ENCODE measurements around the gene NLGN4X.

Gene NLGN4X

GRCh38 chrX:6228720-6229119, at the start of gene NLGN4X:
NLGN4X (minus strand) TSS chrX:6228867; CDS start chrX:6151466, 77,401 bp downstream.
- no peak for DNase-seq (ENCODE audit: low spot score)

GRCh38 chrX:6266041-6266440, 37.4 kb upstream of the NLGN4X start:
- DNase-seq (ENCODE audit: low spot score) = peak; percentile 10

GRCh38 chrX:6262959-6263358, 34.3 kb upstream of the NLGN4X start:
- DNase-seq (ENCODE audit: low spot score) = no peak

DNA sequence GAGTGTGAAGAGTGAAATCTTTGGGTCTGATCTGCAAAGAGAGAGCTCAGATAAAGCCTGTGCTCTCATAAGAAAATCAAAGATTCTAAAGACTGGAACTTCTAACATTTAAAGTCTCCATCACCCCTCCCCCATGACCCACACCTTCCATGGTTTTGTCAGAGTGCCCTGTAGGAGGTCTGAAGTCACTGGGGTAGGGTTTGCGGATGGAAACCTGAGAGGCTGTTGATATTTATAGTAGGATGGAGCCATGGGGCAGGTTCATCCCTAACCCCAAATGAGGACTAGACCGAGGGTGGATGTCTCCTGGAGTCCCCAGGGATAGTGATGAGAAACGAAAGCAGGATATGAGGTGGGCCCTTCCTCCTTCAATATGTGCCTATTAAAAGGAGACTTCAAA, 28.4 kb upstream of the NLGN4X start:
- DNase-seq (ENCODE audit: low spot score) = no peak

DNA sequence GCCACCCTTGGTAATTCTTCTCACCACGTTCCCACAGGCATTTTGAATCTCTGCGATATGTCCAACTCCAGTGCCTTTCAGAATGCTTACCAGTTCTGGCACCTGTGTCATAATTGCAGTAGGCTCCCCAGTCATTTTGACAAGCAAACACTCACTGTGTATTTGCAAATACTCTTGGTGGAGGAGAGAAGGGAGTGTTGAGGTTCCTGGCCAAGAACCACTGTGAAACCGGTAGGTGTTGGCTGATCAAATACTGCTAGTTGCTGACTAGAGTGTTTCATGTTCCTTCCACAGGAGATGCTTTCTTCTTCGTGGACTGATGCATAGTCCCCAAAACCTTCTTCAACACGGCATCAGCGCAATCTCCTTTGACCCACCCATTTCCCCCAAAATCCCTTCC, 16.0 kb upstream of the NLGN4X start:
- no peak for DNase-seq (ENCODE audit: low spot score)

DNA sequence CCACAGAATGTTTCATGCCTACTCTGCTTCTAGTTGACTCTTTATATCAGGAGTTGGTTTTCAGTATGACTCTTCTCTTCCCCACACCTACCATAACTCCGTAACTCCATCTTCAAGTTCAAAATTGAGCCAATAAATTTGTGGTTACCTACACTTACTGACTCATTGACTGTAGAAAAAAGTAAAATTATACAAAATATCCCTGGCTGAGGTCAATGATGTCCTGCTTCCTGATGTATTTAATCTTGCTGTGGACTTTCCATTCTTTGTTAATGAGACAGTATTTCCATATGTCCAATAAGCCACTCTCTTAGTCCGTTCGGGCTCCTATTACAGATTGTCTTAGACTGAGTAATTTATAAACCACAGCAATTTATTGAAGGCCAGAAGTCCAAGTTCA, 9.9 kb upstream of the NLGN4X start:
- DNase-seq (ENCODE audit: low spot score) = no peak

GRCh38 chrX:6227935-6228334, 732 bp downstream of the NLGN4X start:
- DNase-seq (ENCODE audit: low spot score) = no peak

- no peak for DNase-seq (ENCODE audit: low spot score)
Measured at GRCh38 chrX:6227453-6227835, 1.2 kb downstream of the NLGN4X start.

- DNase-seq (ENCODE audit: low spot score) = no peak
Measured at GRCh38 chrX:6226596-6227452, 1.8 kb downstream of the NLGN4X start.

- DNase-seq (ENCODE audit: low spot score) = no peak
Measured at GRCh38 chrX:6225911-6226595, 2.6 kb downstream of the NLGN4X start.

- DNase-seq (ENCODE audit: low spot score) = no peak
Measured at GRCh38 chrX:6225288-6225910, 3.3 kb downstream of the NLGN4X start.

GRCh38 chrX:6223516-6223915, 5.2 kb downstream of the NLGN4X start:
- DNase-seq (ENCODE audit: low spot score) = no peak

- no peak for DNase-seq (ENCODE audit: low spot score)
Measured at GRCh38 chrX:6210230-6210629, 18.4 kb downstream of the NLGN4X start.

- no peak for DNase-seq (ENCODE audit: low spot score)
Measured at GRCh38 chrX:6203462-6204215, 25.0 kb downstream of the NLGN4X start.

DNA sequence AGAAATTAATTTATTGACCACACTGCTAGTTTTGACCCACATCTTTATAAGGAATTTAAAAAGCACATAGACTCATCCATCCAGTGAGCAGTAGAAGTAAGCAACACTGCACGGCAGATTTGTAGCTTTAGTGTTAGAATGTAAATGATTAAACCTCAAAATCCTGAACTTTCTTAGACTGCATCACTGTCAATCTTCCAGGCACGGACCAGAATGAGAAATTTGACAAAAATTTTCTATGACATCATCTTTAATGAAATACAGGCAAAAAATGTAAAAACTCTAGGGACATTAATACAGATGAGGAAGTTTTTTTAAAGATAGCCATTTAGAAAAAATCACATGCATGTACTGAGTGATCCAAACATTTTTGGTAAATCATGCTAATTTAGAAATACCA, 29.2 kb downstream of the NLGN4X start:
- peak; percentile 2 for DNase-seq (ENCODE audit: low spot score)

GRCh38 chrX:6187256-6187655, 41.4 kb downstream of the NLGN4X start:
- no peak for DNase-seq (ENCODE audit: low spot score)

DNA sequence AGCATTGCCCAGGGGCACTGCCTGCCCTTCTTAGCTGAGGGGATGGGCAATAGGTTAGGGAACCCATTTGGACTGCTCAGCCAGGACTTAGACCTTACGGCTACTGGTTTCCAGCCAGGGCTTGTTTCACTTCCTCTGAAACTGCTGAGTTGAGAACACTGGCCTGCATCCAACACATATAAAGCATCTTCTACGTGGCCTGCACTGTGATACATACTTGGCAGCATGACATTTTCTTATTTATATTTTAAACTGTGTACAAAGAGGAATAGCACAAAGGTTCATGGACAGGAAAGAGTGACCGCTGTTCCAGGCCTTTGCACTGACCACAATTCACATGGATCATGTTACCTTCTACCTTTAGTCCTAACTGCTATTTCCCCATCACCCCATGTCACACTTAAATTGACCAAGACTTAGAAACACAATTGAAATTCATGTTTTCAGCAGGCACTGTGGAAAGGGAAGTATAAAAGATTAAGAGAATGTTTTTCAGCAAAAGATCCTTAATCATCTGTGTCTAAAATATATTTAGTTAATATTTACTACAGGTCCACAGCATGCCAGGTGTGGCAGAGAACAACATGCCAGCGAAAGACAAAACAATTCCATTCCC, 43.7 kb downstream of the NLGN4X start:
- DNase-seq (ENCODE audit: low spot score) = peak; percentile 50

GRCh38 chrX:6175914-6176313, 52.8 kb downstream of the NLGN4X start:
- no peak for DNase-seq (ENCODE audit: low spot score)

DNA sequence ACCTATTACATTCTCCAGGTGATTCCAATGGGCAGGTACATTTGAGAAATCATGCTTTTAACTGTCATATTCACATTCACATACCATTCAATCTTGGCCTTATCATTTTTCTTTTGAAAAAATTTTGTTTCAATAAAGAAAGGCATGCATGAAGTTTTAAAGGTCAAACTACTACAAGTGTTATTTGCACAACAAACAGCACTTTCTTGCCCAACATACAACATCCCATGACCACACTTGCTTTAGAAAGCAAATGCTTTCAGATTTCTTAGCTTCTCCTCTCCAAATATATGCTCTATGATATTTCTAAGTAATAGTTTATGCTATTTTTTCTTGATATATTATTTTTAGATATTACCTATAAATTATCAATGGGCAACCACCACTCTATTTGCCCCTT, 58.2 kb downstream of the NLGN4X start:
- no peak for DNase-seq (ENCODE audit: low spot score)

- no peak for DNase-seq (ENCODE audit: low spot score)
Measured at GRCh38 chrX:6169407-6169806, 59.3 kb downstream of the NLGN4X start.

DNA sequence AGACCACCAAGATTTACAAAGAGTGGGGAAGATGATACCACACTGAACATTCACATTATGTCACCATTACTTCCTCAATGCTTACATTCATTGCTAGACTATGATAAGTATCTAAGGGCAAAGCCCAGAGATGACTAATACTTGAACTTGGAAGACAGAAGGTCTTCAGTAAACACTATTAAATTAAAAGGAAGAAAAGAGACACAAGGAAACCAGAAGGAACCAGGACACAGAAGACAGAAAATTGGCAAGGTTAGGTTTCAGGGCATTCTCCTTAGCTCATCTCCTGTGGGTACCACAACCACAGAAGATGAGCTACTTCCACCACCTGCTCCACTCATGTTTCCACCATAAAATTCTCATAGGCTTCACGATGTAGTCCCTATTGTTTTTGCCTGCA, 64.9 kb downstream of the NLGN4X start:
- peak; percentile 51 for DNase-seq (ENCODE audit: low spot score)

DNA sequence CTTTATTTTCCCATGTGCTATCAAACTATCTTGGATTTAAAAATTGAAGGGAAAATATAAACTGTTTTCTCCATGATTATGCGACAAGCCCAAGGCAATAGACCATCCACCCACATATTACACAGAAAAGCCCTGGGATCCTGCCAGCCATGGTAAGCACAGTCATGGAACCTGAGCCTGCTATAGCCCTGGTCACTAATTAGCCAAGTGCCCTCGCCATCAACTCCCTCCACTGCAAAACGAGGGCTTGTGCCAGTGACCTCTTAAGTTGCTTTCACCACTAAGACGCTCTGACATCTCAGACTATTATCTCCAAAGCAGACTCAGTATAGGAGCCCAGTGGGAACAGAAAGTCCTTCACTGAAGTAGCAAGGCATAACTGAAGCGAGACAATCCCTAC, 69.2 kb downstream of the NLGN4X start:
- DNase-seq (ENCODE audit: low spot score) = peak; percentile 46
